ENCODE results near the gene SNCB.

GRCh38 chr5:176583076-176583475, 47.3 kb downstream of the SNCB start:
- TF ChIP-seq CTCF (conservative IDR thresholded peaks at IDR 0.05; ENCODE audit: low read depth, low read length), result no peak
- no peak for TF ChIP-seq RCOR1 (IDR thresholded peaks at IDR 0.05; ENCODE audit: insufficient replicate concordance, low read length)
- TF ChIP-seq MAFK (IDR thresholded peaks at IDR 0.05; ENCODE audit: low read depth, low read length), result no peak

Data from IMR-90 (cell line).